Skeletal muscle satellite cell (primary cell): ENCODE results near the gene TJAP1.

Experiments used
- H3K27me3 ChIP-seq: 2 replicates; pipeline ENCODE4 v1.7.0; 2013; ENCODE audit warnings: low read length; ENCODE audit not compliant: control insufficient read depth, insufficient read depth
- H3K36me3 ChIP-seq: 2 replicates; pipeline ENCODE4 v1.7.0; 2013; ENCODE audit warnings: mild to moderate bottlenecking, control low read depth, low read length; ENCODE audit not compliant: insufficient read depth
- H3K4me1 ChIP-seq: 2 replicates; pipeline ENCODE4 v1.7.0; 2013; ENCODE audit warnings: low read length; ENCODE audit not compliant: control insufficient read depth, insufficient read depth
- H3K4me2 ChIP-seq: 2 replicates; pipeline ENCODE4 v1.7.0; 2013; ENCODE audit warnings: mild to moderate bottlenecking, low read length
- H3K4me3 ChIP-seq: 2 replicates; pipeline ENCODE4 v1.7.0; 2013; ENCODE audit warnings: low read length
- H3K9ac ChIP-seq: 2 replicates; pipeline ENCODE4 v1.7.0; 2013; ENCODE audit warnings: mild to moderate bottlenecking, low read depth, low read length, moderate library complexity
- H3K9me3 ChIP-seq: replicated peaks from 2 replicates; pipeline ENCODE4 v1.7.0; 2013; ENCODE audit warnings: mild to moderate bottlenecking, control low read depth, low read length

Gene TJAP1

GRCh38 chr6:43488667-43489276, 11.4 kb downstream of the TJAP1 start:
- Histone ChIP-seq H3K36me3 (peaks cover 10% of the 10 kb centered on the region), H3K9me3 (no peaks in the 10 kb centered on the region), H3K27me3 (no peaks in the 10 kb centered on the region), H3K9ac (peak overlapping the region; percentile 8), H3K4me1 (peaks cover 42% of the 10 kb centered on the region), H3K4me3 (no peak overlapping the region), H3K4me2 (peak overlapping the region; percentile 13)

GRCh38 chr6:43489277-43490072, 12.1 kb downstream of the TJAP1 start:
- Histone ChIP-seq H3K4me1 (peaks cover 49% of the 10 kb centered on the region), H3K4me3 (no peak overlapping the region), H3K9me3 (no peaks in the 10 kb centered on the region), H3K36me3 (peaks cover 10% of the 10 kb centered on the region), H3K27me3 (no peaks in the 10 kb centered on the region), H3K9ac (peak overlapping the region; percentile 8), H3K4me2 (peak overlapping the region; percentile 13)

- Histone ChIP-seq H3K4me3 (no peak overlapping the region), H3K9me3 (no peaks in the 10 kb centered on the region), H3K36me3 (peaks cover 10% of the 10 kb centered on the region), H3K27me3 (no peaks in the 10 kb centered on the region), H3K9ac (no peak overlapping the region), H3K4me1 (peaks cover 59% of the 10 kb centered on the region), H3K4me2 (no peak overlapping the region)
Observed at GRCh38 chr6:43490523-43490939, 13.2 kb downstream of the TJAP1 start.

DNA sequence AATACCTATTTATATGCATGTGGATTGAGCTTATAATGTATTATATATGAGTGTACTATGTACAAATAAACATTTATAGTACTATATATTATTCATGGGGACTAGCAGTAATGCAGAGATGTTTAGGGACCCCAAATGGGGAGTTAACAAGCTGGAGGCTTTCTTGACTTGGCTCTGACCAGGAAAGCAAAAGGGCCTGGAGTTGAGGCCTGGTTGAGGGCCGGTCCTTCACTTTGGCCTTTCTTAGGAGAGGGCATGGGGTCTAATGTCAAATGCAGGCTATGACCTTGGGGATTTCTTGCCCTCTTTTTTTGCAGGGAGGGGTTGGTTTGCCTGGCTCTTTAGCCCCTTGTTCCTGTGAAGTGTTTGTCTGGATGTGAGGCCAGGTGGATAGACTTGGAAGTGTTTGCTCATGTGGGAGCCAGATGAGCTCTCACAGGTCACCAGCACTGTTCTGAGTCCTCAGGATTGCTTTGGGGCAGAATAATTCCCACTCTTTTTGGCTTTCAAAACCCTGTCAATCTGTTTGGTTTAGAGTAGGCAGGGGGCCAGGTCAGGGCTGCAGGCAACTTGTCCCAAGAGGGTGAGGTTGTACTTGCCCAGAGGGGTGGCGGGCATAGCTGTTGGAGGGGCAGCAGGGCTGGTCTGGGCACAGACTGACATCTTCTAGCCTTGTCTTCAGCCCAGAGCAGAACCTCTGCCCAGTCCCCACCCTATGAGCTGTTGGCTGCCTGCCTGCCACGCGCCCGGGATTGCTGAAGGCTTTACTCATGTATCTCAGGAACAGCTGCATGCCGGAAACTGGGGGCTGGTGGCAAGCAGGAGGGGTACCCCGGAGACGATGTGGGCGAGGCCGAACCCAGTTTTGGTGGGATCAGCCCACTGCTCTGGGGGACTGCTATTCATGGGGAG, 14.6 kb downstream of the TJAP1 start:
- peak overlapping the region; percentile 54 for H3K4me3 ChIP-seq
- peaks cover 74% of the 10 kb centered on the region for H3K4me1 ChIP-seq
- H3K36me3 ChIP-seq: peaks cover 8% of the 10 kb centered on the region
- H3K4me2 ChIP-seq: peak overlapping the region; percentile 77
- H3K27me3 ChIP-seq: no peaks in the 10 kb centered on the region
- H3K9me3 ChIP-seq: no peaks in the 10 kb centered on the region
- peak overlapping the region; percentile 65 for H3K9ac ChIP-seq

GRCh38 chr6:43492673-43493072, 15.3 kb downstream of the TJAP1 start:
- peak overlapping the region; percentile 36 for H3K9ac ChIP-seq
- peak overlapping the region; percentile 54 for H3K4me3 ChIP-seq
- no peaks in the 10 kb centered on the region for H3K9me3 ChIP-seq
- H3K36me3 ChIP-seq: peaks cover 7% of the 10 kb centered on the region
- no peaks in the 10 kb centered on the region for H3K27me3 ChIP-seq
- H3K4me1 ChIP-seq: peaks cover 81% of the 10 kb centered on the region
- peak overlapping the region; percentile 77 for H3K4me2 ChIP-seq

- Histone ChIP-seq H3K27me3 (no peaks in the 10 kb centered on the region), H3K4me2 (peak overlapping the region; percentile 77), H3K36me3 (peaks cover 12% of the 10 kb centered on the region), H3K4me3 (peak overlapping the region; percentile 54), H3K4me1 (peaks cover 80% of the 10 kb centered on the region), H3K9me3 (no peaks in the 10 kb centered on the region), H3K9ac (peak overlapping the region; percentile 36)
Observed at GRCh38 chr6:43493230-43493629, 15.9 kb downstream of the TJAP1 start.

DNA sequence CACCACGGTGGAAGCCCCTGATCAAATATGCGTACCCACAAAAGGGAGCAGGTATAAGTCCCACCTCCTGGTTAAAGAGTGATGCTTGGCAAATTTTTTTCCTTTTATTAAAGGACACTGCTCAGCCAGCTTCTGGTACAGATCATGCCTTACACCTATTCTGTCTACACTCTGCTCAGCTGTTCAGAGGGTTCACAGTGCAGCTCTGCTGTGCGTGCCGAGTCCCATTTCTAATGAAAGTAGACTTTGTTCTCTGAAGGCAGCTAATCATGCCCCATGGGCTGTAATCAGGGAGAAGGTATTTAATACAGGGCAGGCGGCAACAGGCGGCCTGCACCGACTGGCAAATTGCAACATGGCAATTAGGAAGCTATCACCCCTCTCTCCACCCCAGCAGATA, 16.5 kb downstream of the TJAP1 start:
- H3K36me3 ChIP-seq: peaks cover 18% of the 10 kb centered on the region
- H3K27me3 ChIP-seq: no peaks in the 10 kb centered on the region
- H3K9me3 ChIP-seq: no peaks in the 10 kb centered on the region
- no peak overlapping the region for H3K4me2 ChIP-seq
- no peak overlapping the region for H3K9ac ChIP-seq
- H3K4me1 ChIP-seq: peaks cover 74% of the 10 kb centered on the region
- H3K4me3 ChIP-seq: no peak overlapping the region

DNA sequence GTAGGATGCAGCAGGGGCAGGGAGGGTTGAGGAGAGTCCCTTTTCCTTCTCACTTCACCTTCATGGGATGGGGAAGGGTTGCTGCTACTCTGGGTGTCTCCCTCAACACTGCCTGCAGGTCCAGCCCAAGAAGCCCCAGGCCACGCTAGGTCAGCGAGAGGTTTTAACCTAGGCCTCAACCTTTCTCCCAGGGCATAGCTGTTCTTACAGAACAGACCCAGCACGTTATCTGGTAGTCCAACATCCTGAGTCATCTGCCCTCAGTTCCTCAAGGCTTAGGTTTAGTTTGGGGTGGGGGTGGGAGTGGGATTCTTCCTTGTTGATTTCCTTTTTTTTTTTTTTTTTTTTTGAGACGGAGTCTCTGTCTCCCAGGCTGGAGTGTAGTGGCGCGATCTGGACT, 17.0 kb downstream of the TJAP1 start:
- Histone ChIP-seq H3K4me1 (peaks cover 69% of the 10 kb centered on the region), H3K9me3 (no peaks in the 10 kb centered on the region), H3K9ac (no peak overlapping the region), H3K36me3 (peaks cover 23% of the 10 kb centered on the region), H3K4me2 (no peak overlapping the region), H3K27me3 (no peaks in the 10 kb centered on the region), H3K4me3 (no peak overlapping the region)

GRCh38 chr6:43494766-43495165, 17.4 kb downstream of the TJAP1 start:
- H3K4me1 ChIP-seq: peaks cover 64% of the 10 kb centered on the region
- H3K9me3 ChIP-seq: no peaks in the 10 kb centered on the region
- no peaks in the 10 kb centered on the region for H3K27me3 ChIP-seq
- H3K4me3 ChIP-seq: peak overlapping the region; percentile 26
- H3K4me2 ChIP-seq: peak overlapping the region; percentile 68
- H3K36me3 ChIP-seq: peaks cover 27% of the 10 kb centered on the region
- no peak overlapping the region for H3K9ac ChIP-seq

- Histone ChIP-seq H3K4me1 (peaks cover 64% of the 10 kb centered on the region), H3K9ac (peak overlapping the region; percentile 50), H3K4me3 (peak overlapping the region; percentile 26), H3K9me3 (no peaks in the 10 kb centered on the region), H3K36me3 (peaks cover 34% of the 10 kb centered on the region), H3K4me2 (peak overlapping the region; percentile 68), H3K27me3 (no peaks in the 10 kb centered on the region)
Observed at GRCh38 chr6:43495409-43495941, 18.1 kb downstream of the TJAP1 start.
